ENCODE measurements around the gene SRPK1.

The SRPK1 gene

GRCh38 chr6:35797837-35798526 is 122.9 kb downstream of the SRPK1 start:
- no peaks in the 10 kb centered on the region for H3K9me3 ChIP-seq
- H3K4me1 ChIP-seq (ENCODE audit: control insufficient read depth in 1 of 2, insufficient read depth in 1 of 2, low read depth in 1 of 2, low read length in 1 of 2), result no peaks in the 10 kb centered on the region
- H3K36me3 ChIP-seq, result no peaks in the 10 kb centered on the region
- no peak overlapping the region for H3K27ac ChIP-seq
- no peaks in the 10 kb centered on the region for H3K27me3 ChIP-seq
- no peak overlapping the region for H3K4me3 ChIP-seq (ENCODE audit: low read depth in 1 of 2, low read length in 1 of 2)
- no peak for TF ChIP-seq CTCF (IDR thresholded peaks at IDR 0.05)

GRCh38 chr6:35796236-35796635 is 124.7 kb downstream of the SRPK1 start:
- Histone ChIP-seq H3K27me3 (no peaks in the 10 kb centered on the region), H3K9me3 (no peaks in the 10 kb centered on the region), H3K36me3 (no peaks in the 10 kb centered on the region), H3K4me3 (ENCODE audit: low read depth in 1 of 2, low read length in 1 of 2) (no peak overlapping the region), H3K27ac (no peak overlapping the region), H3K4me1 (ENCODE audit: control insufficient read depth in 1 of 2, insufficient read depth in 1 of 2, low read depth in 1 of 2, low read length in 1 of 2) (no peaks in the 10 kb centered on the region)
- TF ChIP-seq CTCF (IDR thresholded peaks at IDR 0.05), result no peak

GRCh38 chr6:35795453-35796071 is 125.3 kb downstream of the SRPK1 start:
- H3K9me3 ChIP-seq, result no peaks in the 10 kb centered on the region
- H3K27me3 ChIP-seq, result no peaks in the 10 kb centered on the region
- H3K36me3 ChIP-seq, result no peaks in the 10 kb centered on the region
- H3K27ac ChIP-seq, result no peak overlapping the region
- TF ChIP-seq CTCF (IDR thresholded peaks at IDR 0.05), result no peak
- no peak overlapping the region for H3K4me3 ChIP-seq (ENCODE audit: low read depth in 1 of 2, low read length in 1 of 2)
- H3K4me1 ChIP-seq (ENCODE audit: control insufficient read depth in 1 of 2, insufficient read depth in 1 of 2, low read depth in 1 of 2, low read length in 1 of 2), result no peaks in the 10 kb centered on the region

- Histone ChIP-seq H3K27me3 (peaks cover 3% of the 10 kb centered on the region), H3K4me3 (ENCODE audit: low read depth in 1 of 2, low read length in 1 of 2) (no peak overlapping the region), H3K36me3 (no peaks in the 10 kb centered on the region), H3K4me1 (ENCODE audit: control insufficient read depth in 1 of 2, insufficient read depth in 1 of 2, low read depth in 1 of 2, low read length in 1 of 2) (no peaks in the 10 kb centered on the region), H3K27ac (no peak overlapping the region), H3K9me3 (no peaks in the 10 kb centered on the region)
- no peak for TF ChIP-seq CTCF (IDR thresholded peaks at IDR 0.05)
These were observed 126.1 kb downstream of the SRPK1 start for GRCh38 chr6:35794536-35795452.

- Histone ChIP-seq H3K9me3 (no peaks in the 10 kb centered on the region), H3K4me1 (ENCODE audit: control insufficient read depth in 1 of 2, insufficient read depth in 1 of 2, low read depth in 1 of 2, low read length in 1 of 2) (no peaks in the 10 kb centered on the region), H3K36me3 (no peaks in the 10 kb centered on the region), H3K27me3 (peaks cover 44% of the 10 kb centered on the region), H3K27ac (no peak overlapping the region), H3K4me3 (ENCODE audit: low read depth in 1 of 2, low read length in 1 of 2) (no peak overlapping the region)
- TF ChIP-seq CTCF (IDR thresholded peaks at IDR 0.05), result no peak
These were observed 130.2 kb downstream of the SRPK1 start for GRCh38 chr6:35790683-35791082.

Data from neutrophil (primary cell).